ENCODE results near the gene KIF16B. TPM values are rescaled to one million over a fixed set of nuclear protein-coding genes. Genes with fewer than 3 reads are reported as not detected.

Gene KIF16B
- total and polyA plus RNA-seq, 4 donors, result 5.9 to 20.3 (median 9.6) TPM

GRCh38 chr20:16537025-16537665, 36.1 kb downstream of the KIF16B start:
- ATAC-seq (ENCODE audit: insufficient read depth, low FRiP score) (no peak), DNase-seq (no peak)
- Histone ChIP-seq H3K9ac (ENCODE audit: insufficient read depth in 1 of 2, low read length in 2 of 2) (no peak overlapping the region), H3K27ac (ENCODE audit: low read depth in 1 of 2, low read length in 1 of 2) (no peak overlapping the region), H3K9me3 (ENCODE audit: control insufficient read depth in 4 of 4, insufficient read depth in 3 of 4, low read length in 3 of 4) (no peaks in the 10 kb centered on the region), H3K27me3 (ENCODE audit: control insufficient read depth in 3 of 3, insufficient read depth in 3 of 3, low read length in 2 of 3) (no peaks in the 10 kb centered on the region), H3K36me3 (ENCODE audit: control insufficient read depth in 4 of 4, insufficient read depth in 4 of 4, low read length in 4 of 4) (no peaks in the 10 kb centered on the region), H3K4me3 (no peak overlapping the region), H3K4me1 (ENCODE audit: control insufficient read depth in 5 of 5, insufficient read depth in 5 of 5, low read length in 5 of 5) (peaks cover 0 to 12% (median 2%) of the 10 kb centered on the region in 5 donors)
- WGBS, 2 donors, result 80 to 82% methylated on average over 4 of the region's 4 CpGs
- no peak for TF ChIP-seq CTCF (IDR thresholded peaks at IDR 0.05; ENCODE audit: control extremely low read depth, extremely low read depth)

- H3K9ac ChIP-seq (ENCODE audit: insufficient read depth in 1 of 2, low read length in 2 of 2), result no peak overlapping the region
- H3K36me3 ChIP-seq (ENCODE audit: control insufficient read depth in 4 of 4, insufficient read depth in 4 of 4, low read length in 4 of 4), result no peaks in the 10 kb centered on the region
- H3K27me3 ChIP-seq (ENCODE audit: control insufficient read depth in 3 of 3, insufficient read depth in 3 of 3, low read length in 2 of 3), result no peaks in the 10 kb centered on the region
- H3K9me3 ChIP-seq (ENCODE audit: control insufficient read depth in 4 of 4, insufficient read depth in 3 of 4, low read length in 3 of 4), result no peaks in the 10 kb centered on the region
- no peak for ATAC-seq (ENCODE audit: insufficient read depth, low FRiP score)
- H3K4me3 ChIP-seq, result no peak overlapping the region
- H3K27ac ChIP-seq (ENCODE audit: low read depth in 1 of 2, low read length in 1 of 2), result no peak overlapping the region
- TF ChIP-seq CTCF (IDR thresholded peaks at IDR 0.05; ENCODE audit: control extremely low read depth, extremely low read depth), result no peak
- WGBS, 2 donors, result 70 to 86% methylated on average over 2 of the region's 2 CpGs
- peaks cover 0 to 3% (median 2%) of the 10 kb centered on the region in 5 donors for H3K4me1 ChIP-seq (ENCODE audit: control insufficient read depth in 5 of 5, insufficient read depth in 5 of 5, low read length in 5 of 5)
- DNase-seq, result no peak
These were observed 38.0 kb downstream of the KIF16B start for GRCh38 chr20:16535277-16535676.

GRCh38 chr20:16533502-16533901, 39.7 kb downstream of the KIF16B start:
- H3K27me3 ChIP-seq (ENCODE audit: control insufficient read depth in 3 of 3, insufficient read depth in 3 of 3, low read length in 2 of 3), result no peaks in the 10 kb centered on the region
- 77 to 78% methylated on average over 1 of the region's 1 CpG for WGBS, 2 donors
- H3K4me3 ChIP-seq, result no peak overlapping the region
- ATAC-seq (ENCODE audit: insufficient read depth, low FRiP score), result no peak
- no peak for TF ChIP-seq CTCF (IDR thresholded peaks at IDR 0.05; ENCODE audit: control extremely low read depth, extremely low read depth)
- H3K9me3 ChIP-seq (ENCODE audit: control insufficient read depth in 4 of 4, insufficient read depth in 3 of 4, low read length in 3 of 4), result no peaks in the 10 kb centered on the region
- H3K9ac ChIP-seq (ENCODE audit: insufficient read depth in 1 of 2, low read length in 2 of 2), result no peak overlapping the region
- H3K4me1 ChIP-seq (ENCODE audit: control insufficient read depth in 5 of 5, insufficient read depth in 5 of 5, low read length in 5 of 5), result peaks cover 0 to 3% (median 2%) of the 10 kb centered on the region in 5 donors
- H3K27ac ChIP-seq (ENCODE audit: low read depth in 1 of 2, low read length in 1 of 2), result no peak overlapping the region
- H3K36me3 ChIP-seq (ENCODE audit: control insufficient read depth in 4 of 4, insufficient read depth in 4 of 4, low read length in 4 of 4), result no peaks in the 10 kb centered on the region
- DNase-seq, result peak in 1 of 3 donors; percentile 30

- H3K36me3 ChIP-seq (ENCODE audit: control insufficient read depth in 4 of 4, insufficient read depth in 4 of 4, low read length in 4 of 4), result peaks cover 0 to 3% (median 0%) of the 10 kb centered on the region in 4 donors
- ATAC-seq (ENCODE audit: insufficient read depth, low FRiP score) (no peak), DNase-seq (no peak)
- H3K4me3 ChIP-seq, result no peak overlapping the region
- no peaks in the 10 kb centered on the region for H3K9me3 ChIP-seq (ENCODE audit: control insufficient read depth in 4 of 4, insufficient read depth in 3 of 4, low read length in 3 of 4)
- peaks cover 0 to 3% (median 2%) of the 10 kb centered on the region in 5 donors for H3K4me1 ChIP-seq (ENCODE audit: control insufficient read depth in 5 of 5, insufficient read depth in 5 of 5, low read length in 5 of 5)
- no peak overlapping the region for H3K9ac ChIP-seq (ENCODE audit: insufficient read depth in 1 of 2, low read length in 2 of 2)
- no peak overlapping the region for H3K27ac ChIP-seq (ENCODE audit: low read depth in 1 of 2, low read length in 1 of 2)
- 90 to 97% methylated on average over 8 of the region's 8 CpGs for WGBS, 2 donors
- no peaks in the 10 kb centered on the region for H3K27me3 ChIP-seq (ENCODE audit: control insufficient read depth in 3 of 3, insufficient read depth in 3 of 3, low read length in 2 of 3)
- no peak for TF ChIP-seq CTCF (IDR thresholded peaks at IDR 0.05; ENCODE audit: control extremely low read depth, extremely low read depth)
These were observed 41.8 kb downstream of the KIF16B start for GRCh38 chr20:16531485-16531884.
